Mesendoderm (in vitro differentiated cells): ENCODE results near the gene JUN.

ENCODE experiments used
- DNase-seq: peaks from one replicate; pipeline ENCODE4 v3.0.0; 2013
- H2AK5ac ChIP-seq: 2 replicates; pipeline ENCODE4 v1.6.1; 2013; ENCODE audit warnings: low read length, inconsistent platforms
- H2BK120ac ChIP-seq: 2 replicates; pipeline ENCODE4 v1.6.1; 2013; ENCODE audit warnings: low read depth, mild to moderate bottlenecking, low read length, moderate library complexity, mixed read lengths
- H2BK15ac ChIP-seq: replicated peaks from 2 replicates; pipeline ENCODE4 v1.6.1; 2013; ENCODE audit warnings: low read depth, mild to moderate bottlenecking, moderate library complexity
- H2BK5ac ChIP-seq: 2 replicates; pipeline ENCODE4 v1.6.1; 2013; ENCODE audit warnings: low read length, inconsistent platforms
- H3K18ac ChIP-seq: 2 replicates; pipeline ENCODE4 v1.6.1; 2013; ENCODE audit warnings: mild to moderate bottlenecking, low read length, mixed read lengths
- H3K23ac ChIP-seq: one replicate; pipeline ENCODE4 v1.6.1; 2013; ENCODE audit warnings: low read length
- H3K27ac ChIP-seq: 2 replicates; pipeline ENCODE4 v1.5.1; 2013; ENCODE audit warnings: low read depth, mild to moderate bottlenecking, inconsistent platforms, low read length, moderate library complexity
- H3K27me3 ChIP-seq: 2 replicates; pipeline ENCODE4 v1.6.1; 2013; ENCODE audit warnings: low read length, control low read depth, mild to moderate bottlenecking, inconsistent platforms; ENCODE audit not compliant: insufficient read depth, poor library complexity
- H3K36me3 ChIP-seq: 2 replicates; pipeline ENCODE4 v1.6.1; 2013; ENCODE audit warnings: low read length, inconsistent platforms; ENCODE audit not compliant: control insufficient read depth, insufficient read depth
- H3K4ac ChIP-seq: one replicate; pipeline ENCODE4 v1.6.1; 2013; ENCODE audit warnings: low read depth, mild to moderate bottlenecking, low read length, moderate library complexity
- H3K4me1 ChIP-seq: 2 replicates; pipeline ENCODE4 v1.6.1; 2013; ENCODE audit warnings: low read depth, low read length, inconsistent platforms; ENCODE audit not compliant: control insufficient read depth
- H3K4me2 ChIP-seq: 2 replicates; pipeline ENCODE4 v1.6.1; 2013; ENCODE audit warnings: low read length
- H3K4me3 ChIP-seq: 2 replicates; pipeline ENCODE4 v1.5.1; 2013; ENCODE audit warnings: mild to moderate bottlenecking, low read length
- H3K56ac ChIP-seq: one replicate; pipeline ENCODE4 v1.6.1; 2013; ENCODE audit warnings: low read length
- H3K79me1 ChIP-seq: 2 replicates; pipeline ENCODE4 v1.6.1; 2013; ENCODE audit warnings: low read length, inconsistent platforms
- H3K79me2 ChIP-seq: 2 replicates; pipeline ENCODE4 v1.6.1; 2013; ENCODE audit warnings: mild to moderate bottlenecking, low read length; ENCODE audit not compliant: control insufficient read depth, insufficient read depth
- H3K9ac ChIP-seq: 2 replicates; pipeline ENCODE4 v1.6.1; 2013; ENCODE audit warnings: low read length, inconsistent platforms
- H4K5ac ChIP-seq: one replicate; pipeline ENCODE4 v1.6.1; 2013; ENCODE audit warnings: low read length
- H4K8ac ChIP-seq: one replicate; pipeline ENCODE4 v1.6.1; 2013; ENCODE audit warnings: low read depth, mild to moderate bottlenecking, control low read depth, low read length, moderate library complexity
- WGBS: extraction: QIAGEN DNeasy Blood & Tissue Kit; methylation state at CpG from one replicate; pipeline ENCODE4 v1.1.7; 2013; ENCODE audit warnings: low lambda C conversion rate, missing lambda C conversion rate; ENCODE audit not compliant: insufficient coverage; ENCODE audit errors: extremely low coverage; 5-methylcytosine and 5-hydroxymethylcytosine counted together

The JUN gene

GRCh38 chr1:58780836-58781452 lies 2.9 kb downstream of the JUN start:
- Histone ChIP-seq H3K4me2 (no peak overlapping the region), H3K4me3 (no peak overlapping the region), H2AK5ac (no peak overlapping the region), H2BK15ac (no peak overlapping the region), H3K36me3 (no peaks in the 10 kb centered on the region), H3K79me2 (peaks cover 20% of the 10 kb centered on the region), H3K27me3 (no peaks in the 10 kb centered on the region), H3K27ac (no peak overlapping the region), H2BK120ac (no peak overlapping the region), H3K18ac (no peak overlapping the region), H3K4ac (no peak overlapping the region), H4K5ac (no peak overlapping the region), H4K8ac (no peak overlapping the region), H3K9ac (no peak overlapping the region), H3K79me1 (peaks cover 2% of the 10 kb centered on the region), H3K56ac (no peak overlapping the region), H3K4me1 (peaks cover 5% of the 10 kb centered on the region), H2BK5ac (no peak overlapping the region), H3K23ac (no peak overlapping the region)
- DNase-seq, result peak; percentile 57
- WGBS, result no CpG with 5 or more reads among the region's 2 CpGs

GRCh38 chr1:58780411-58780810 lies 3.4 kb downstream of the JUN start:
- Histone ChIP-seq H2BK5ac (no peak overlapping the region), H3K4ac (no peak overlapping the region), H3K27me3 (no peaks in the 10 kb centered on the region), H3K23ac (no peak overlapping the region), H3K4me3 (no peak overlapping the region), H3K4me1 (peaks cover 5% of the 10 kb centered on the region), H2AK5ac (no peak overlapping the region), H4K5ac (no peak overlapping the region), H2BK120ac (no peak overlapping the region), H3K4me2 (no peak overlapping the region), H2BK15ac (no peak overlapping the region), H3K79me1 (peaks cover 2% of the 10 kb centered on the region), H3K79me2 (peaks cover 20% of the 10 kb centered on the region), H3K9ac (no peak overlapping the region), H3K36me3 (no peaks in the 10 kb centered on the region), H3K18ac (no peak overlapping the region), H4K8ac (no peak overlapping the region), H3K27ac (no peak overlapping the region), H3K56ac (no peak overlapping the region)
- DNase-seq, result no peak

- WGBS, result no CpG with 5 or more reads among the region's 4 CpGs
These were observed 4.0 kb downstream of the JUN start for GRCh38 chr1:58779801-58780382.

GRCh38 chr1:58779059-58779754 lies 4.6 kb downstream of the JUN start:
- no peak for DNase-seq
- Histone ChIP-seq H3K27me3 (no peaks in the 10 kb centered on the region), H3K79me2 (peaks cover 20% of the 10 kb centered on the region), H3K79me1 (peaks cover 2% of the 10 kb centered on the region), H3K36me3 (no peaks in the 10 kb centered on the region), H3K27ac (no peak overlapping the region), H3K4ac (no peak overlapping the region), H3K4me1 (peaks cover 5% of the 10 kb centered on the region), H4K5ac (no peak overlapping the region), H3K56ac (no peak overlapping the region), H2BK5ac (no peak overlapping the region), H3K18ac (no peak overlapping the region), H3K4me2 (no peak overlapping the region), H4K8ac (no peak overlapping the region), H3K23ac (no peak overlapping the region), H2BK120ac (no peak overlapping the region), H2BK15ac (no peak overlapping the region), H2AK5ac (no peak overlapping the region), H3K9ac (no peak overlapping the region), H3K4me3 (no peak overlapping the region)
- WGBS, result no CpG with 5 or more reads among the region's 2 CpGs

More at GRCh38 chr1:58779801-58780382, 4.0 kb downstream of the JUN start:
- no peak overlapping the region for H2BK120ac ChIP-seq
- H2AK5ac ChIP-seq, result no peak overlapping the region
- H3K18ac ChIP-seq, result no peak overlapping the region
- H3K4ac ChIP-seq, result no peak overlapping the region
- DNase-seq, result peak; percentile 55
- H3K4me1 ChIP-seq, result peaks cover 5% of the 10 kb centered on the region
- H3K9ac ChIP-seq, result peak overlapping the region; percentile 22
- no peak overlapping the region for H2BK15ac ChIP-seq
- H2BK5ac ChIP-seq, result no peak overlapping the region
- no peak overlapping the region for H4K8ac ChIP-seq
- no peak overlapping the region for H3K27ac ChIP-seq
- peaks cover 2% of the 10 kb centered on the region for H3K79me1 ChIP-seq
- no peaks in the 10 kb centered on the region for H3K27me3 ChIP-seq
- no peak overlapping the region for H3K4me2 ChIP-seq
- peak overlapping the region; percentile 5 for H3K56ac ChIP-seq
- no peak overlapping the region for H4K5ac ChIP-seq
- peaks cover 20% of the 10 kb centered on the region for H3K79me2 ChIP-seq
- H3K23ac ChIP-seq, result no peak overlapping the region
- H3K36me3 ChIP-seq, result no peaks in the 10 kb centered on the region
- no peak overlapping the region for H3K4me3 ChIP-seq

- DNase-seq, result no peak
- Histone ChIP-seq H2AK5ac (no peak overlapping the region), H3K27ac (no peak overlapping the region), H3K56ac (no peak overlapping the region), H3K9ac (no peak overlapping the region), H3K4ac (no peak overlapping the region), H4K8ac (no peak overlapping the region), H3K4me2 (no peak overlapping the region), H3K27me3 (no peaks in the 10 kb centered on the region), H2BK15ac (no peak overlapping the region), H3K23ac (no peak overlapping the region), H3K4me3 (no peak overlapping the region), H3K4me1 (peaks cover 5% of the 10 kb centered on the region), H3K79me1 (peaks cover 2% of the 10 kb centered on the region), H3K36me3 (no peaks in the 10 kb centered on the region), H3K79me2 (peaks cover 20% of the 10 kb centered on the region), H2BK120ac (no peak overlapping the region), H4K5ac (no peak overlapping the region), H3K18ac (no peak overlapping the region), H2BK5ac (no peak overlapping the region)
- WGBS, result no CpG with 5 or more reads among the region's 3 CpGs
These were observed 5.4 kb downstream of the JUN start for GRCh38 chr1:58778385-58779000.
